ENCODE measurements around the gene SBK3. TPM values are rescaled to one million over a fixed set of nuclear protein-coding genes. Genes with fewer than 3 reads are reported as not detected.

The SBK3 gene
- polyA plus RNA-seq, 1 donor (not counting 4 experiments of a cell fraction or from before 2014, with no cell fraction given), result not detected

- TF ChIP-seq EZH2 (IDR thresholded peaks at IDR 0.05; ENCODE audit: low read length) (no peak), CTCF (optimal IDR thresholded peaks at IDR 0.05 in 1 of 3, IDR thresholded peaks at IDR 0.05 in 1 of 3, conservative IDR thresholded peaks at IDR 0.05 in 1 of 3; ENCODE audit: extremely low read depth in 1 of 3, insufficient read depth in 2 of 3, low read length in 3 of 3) (no peak)
- Histone ChIP-seq H3K4me3 (ENCODE audit: control insufficient read depth in 2 of 3, extremely low read depth in 1 of 3, insufficient read depth in 2 of 3, low read depth in 1 of 3, low read length in 3 of 3) (no peak overlapping the region), H3K9me3 (ENCODE audit: control insufficient read depth, low read depth, low read length) (no peaks in the 10 kb centered on the region), H3K79me2 (ENCODE audit: control insufficient read depth, insufficient read depth, low read length) (no peaks in the 10 kb centered on the region), H3K27ac (ENCODE audit: control insufficient read depth, insufficient read depth, low read length) (no peak overlapping the region), H3K9ac (ENCODE audit: control insufficient read depth, extremely low read depth, insufficient read depth, low read length) (no peak overlapping the region), H3K27me3 (ENCODE audit: control insufficient read depth, extremely low read depth, insufficient read depth, low read length) (no peaks in the 10 kb centered on the region), H4K20me1 (ENCODE audit: control insufficient read depth, extremely low read depth, insufficient read depth, low read length) (no peaks in the 10 kb centered on the region), H3K9me1 (ENCODE audit: control insufficient read depth, extremely low read depth, insufficient read depth, low read length) (no peaks in the 10 kb centered on the region), H3K4me1 (ENCODE audit: control insufficient read depth, extremely low read depth, insufficient read depth, low read length) (no peaks in the 10 kb centered on the region), H2AFZ (ENCODE audit: control insufficient read depth, low read length) (no peak overlapping the region), H3K4me2 (ENCODE audit: control insufficient read depth, extremely low read depth, insufficient read depth, low read depth, low read length) (no peak overlapping the region), H3K36me3 (ENCODE audit: control insufficient read depth in 2 of 2, extremely low read depth in 1 of 2, insufficient read depth in 2 of 2, low read length in 2 of 2) (no peaks in the 10 kb centered on the region)
- DNase-seq (ENCODE audit: low read depth, low spot score) (no peak), FAIRE-seq (no peak)
- dilution Hi-C loops (cut with MboI; ENCODE audit: extremely low pct_ligation_motif_present, low sequenced_read_pairs), result no loop called here
Measured at GRCh38 chr19:55538132-55538531, 7.2 kb downstream of the SBK3 start.

- Histone ChIP-seq H3K27me3 (ENCODE audit: control insufficient read depth, extremely low read depth, insufficient read depth, low read length) (no peaks in the 10 kb centered on the region), H3K27ac (ENCODE audit: control insufficient read depth, insufficient read depth, low read length) (no peak overlapping the region), H3K4me2 (ENCODE audit: control insufficient read depth, extremely low read depth, insufficient read depth, low read depth, low read length) (no peak overlapping the region), H2AFZ (ENCODE audit: control insufficient read depth, low read length) (no peak overlapping the region), H3K4me3 (ENCODE audit: control insufficient read depth in 2 of 3, extremely low read depth in 1 of 3, insufficient read depth in 2 of 3, low read depth in 1 of 3, low read length in 3 of 3) (no peak overlapping the region), H3K9ac (ENCODE audit: control insufficient read depth, extremely low read depth, insufficient read depth, low read length) (no peak overlapping the region), H3K4me1 (ENCODE audit: control insufficient read depth, extremely low read depth, insufficient read depth, low read length) (no peaks in the 10 kb centered on the region), H3K9me3 (ENCODE audit: control insufficient read depth, low read depth, low read length) (no peaks in the 10 kb centered on the region), H3K36me3 (ENCODE audit: control insufficient read depth in 2 of 2, extremely low read depth in 1 of 2, insufficient read depth in 2 of 2, low read length in 2 of 2) (no peaks in the 10 kb centered on the region), H4K20me1 (ENCODE audit: control insufficient read depth, extremely low read depth, insufficient read depth, low read length) (no peaks in the 10 kb centered on the region), H3K79me2 (ENCODE audit: control insufficient read depth, insufficient read depth, low read length) (no peaks in the 10 kb centered on the region), H3K9me1 (ENCODE audit: control insufficient read depth, extremely low read depth, insufficient read depth, low read length) (no peaks in the 10 kb centered on the region)
- FAIRE-seq (no peak), DNase-seq (ENCODE audit: low read depth, low spot score) (no peak)
- TF ChIP-seq CTCF (optimal IDR thresholded peaks at IDR 0.05 in 1 of 3, IDR thresholded peaks at IDR 0.05 in 1 of 3, conservative IDR thresholded peaks at IDR 0.05 in 1 of 3; ENCODE audit: extremely low read depth in 1 of 3, insufficient read depth in 2 of 3, low read length in 3 of 3) (no peak), EZH2 (IDR thresholded peaks at IDR 0.05; ENCODE audit: low read length) (no peak)
- dilution Hi-C loops (cut with MboI; ENCODE audit: extremely low pct_ligation_motif_present, low sequenced_read_pairs), result no loop called here
Measured at GRCh38 chr19:55537741-55538111, 7.6 kb downstream of the SBK3 start.

Data from keratinocyte (primary cell).